ENCODE measurements around the gene DNM3.
A peak's percentile ranks its signal among the peaks of the same experiment; 100 is the strongest.

Gene DNM3

GRCh38 chr1:171868217-171868803, 27.0 kb downstream of the DNM3 start:
- no peak for DNase-seq
- peaks cover 3% of the 10 kb centered on the region for H3K27me3 Mint-ChIP-seq
- no peak overlapping the region for H3K4me3 Mint-ChIP-seq
- H3K36me3 Mint-ChIP-seq: no peaks in the 10 kb centered on the region
- H3K9me3 Mint-ChIP-seq: no peaks in the 10 kb centered on the region
- CTCF ChIA-PET: interaction anchor here (0.6 kb wide), 1 partner anchor 68 kb away, joined by 3 read pairs; no protein-coding TSS in a partner anchor
- no peaks in the 10 kb centered on the region for H3K4me1 Mint-ChIP-seq
- H3K27ac Mint-ChIP-seq: no peak overlapping the region

GRCh38 chr1:171869097-171869496, 27.8 kb downstream of the DNM3 start:
- CTCF ChIA-PET: no interaction called here
- no peak for DNase-seq
- Mint-ChIP-seq H3K36me3 (no peaks in the 10 kb centered on the region), H3K4me1 (no peaks in the 10 kb centered on the region), H3K4me3 (no peak overlapping the region), H3K9me3 (no peaks in the 10 kb centered on the region), H3K27me3 (peaks cover 3% of the 10 kb centered on the region), H3K27ac (no peak overlapping the region)

GRCh38 chr1:171871848-171872247, 30.6 kb downstream of the DNM3 start:
- Mint-ChIP-seq H3K36me3 (no peaks in the 10 kb centered on the region), H3K27ac (no peak overlapping the region), H3K4me1 (no peaks in the 10 kb centered on the region), H3K27me3 (peaks cover 3% of the 10 kb centered on the region), H3K9me3 (no peaks in the 10 kb centered on the region), H3K4me3 (no peak overlapping the region)
- CTCF ChIA-PET: no interaction called here
- DNase-seq: no peak

GRCh38 chr1:171872430-171872829, 31.1 kb downstream of the DNM3 start:
- H3K36me3 Mint-ChIP-seq: no peaks in the 10 kb centered on the region
- H3K4me1 Mint-ChIP-seq: no peaks in the 10 kb centered on the region
- DNase-seq: no peak
- H3K9me3 Mint-ChIP-seq: no peaks in the 10 kb centered on the region
- no peak overlapping the region for H3K4me3 Mint-ChIP-seq
- no peak overlapping the region for H3K27ac Mint-ChIP-seq
- CTCF ChIA-PET: no interaction called here
- peaks cover 3% of the 10 kb centered on the region for H3K27me3 Mint-ChIP-seq

- CTCF ChIA-PET: no interaction called here
- no peak overlapping the region for H3K27ac Mint-ChIP-seq
- peaks cover 3% of the 10 kb centered on the region for H3K27me3 Mint-ChIP-seq
- no peak overlapping the region for H3K4me3 Mint-ChIP-seq
- DNase-seq: no peak
- no peaks in the 10 kb centered on the region for H3K4me1 Mint-ChIP-seq
- no peaks in the 10 kb centered on the region for H3K36me3 Mint-ChIP-seq
- no peaks in the 10 kb centered on the region for H3K9me3 Mint-ChIP-seq
Measured at GRCh38 chr1:171873664-171874063, 32.4 kb downstream of the DNM3 start.

- CTCF ChIA-PET: no interaction called here
- DNase-seq: no peak
- H3K9me3 Mint-ChIP-seq: no peaks in the 10 kb centered on the region
- no peak overlapping the region for H3K27ac Mint-ChIP-seq
- no peaks in the 10 kb centered on the region for H3K27me3 Mint-ChIP-seq
- H3K4me1 Mint-ChIP-seq: no peaks in the 10 kb centered on the region
- H3K4me3 Mint-ChIP-seq: no peak overlapping the region
- H3K36me3 Mint-ChIP-seq: no peaks in the 10 kb centered on the region
Measured at GRCh38 chr1:171877701-171878100, 36.4 kb downstream of the DNM3 start.

- Mint-ChIP-seq H3K27me3 (no peaks in the 10 kb centered on the region), H3K4me1 (peaks cover 11% of the 10 kb centered on the region), H3K27ac (no peak overlapping the region), H3K4me3 (no peak overlapping the region), H3K9me3 (no peaks in the 10 kb centered on the region), H3K36me3 (no peaks in the 10 kb centered on the region)
- CTCF ChIA-PET: no interaction called here
- no peak for DNase-seq
Measured at GRCh38 chr1:171879556-171879955, 38.3 kb downstream of the DNM3 start.

- H3K4me3 Mint-ChIP-seq: no peak overlapping the region
- H3K27ac Mint-ChIP-seq: no peak overlapping the region
- H3K9me3 Mint-ChIP-seq: no peaks in the 10 kb centered on the region
- H3K4me1 Mint-ChIP-seq: peaks cover 15% of the 10 kb centered on the region
- no peak for DNase-seq
- CTCF ChIA-PET: no interaction called here
- no peaks in the 10 kb centered on the region for H3K36me3 Mint-ChIP-seq
- no peaks in the 10 kb centered on the region for H3K27me3 Mint-ChIP-seq
Measured at GRCh38 chr1:171881442-171881841, 40.1 kb downstream of the DNM3 start.

- peak; percentile 22 for DNase-seq
- peak overlapping the region; percentile 25 for H3K27ac Mint-ChIP-seq
- H3K27me3 Mint-ChIP-seq: no peaks in the 10 kb centered on the region
Measured at GRCh38 chr1:171883849-171884248, 42.6 kb downstream of the DNM3 start.

GRCh38 chr1:171884475-171884874, 43.2 kb downstream of the DNM3 start:
- CTCF ChIA-PET: no interaction called here
- no peak overlapping the region for H3K4me3 Mint-ChIP-seq
- no peaks in the 10 kb centered on the region for H3K36me3 Mint-ChIP-seq
- peaks cover 15% of the 10 kb centered on the region for H3K4me1 Mint-ChIP-seq
- no peak overlapping the region for H3K27ac Mint-ChIP-seq
- no peaks in the 10 kb centered on the region for H3K27me3 Mint-ChIP-seq
- H3K9me3 Mint-ChIP-seq: no peaks in the 10 kb centered on the region
- DNase-seq: no peak

More at GRCh38 chr1:171883849-171884248, 42.6 kb downstream of the DNM3 start:
- Mint-ChIP-seq H3K36me3 (no peaks in the 10 kb centered on the region), H3K4me1 (peaks cover 15% of the 10 kb centered on the region), H3K9me3 (no peaks in the 10 kb centered on the region), H3K4me3 (no peak overlapping the region)
- CTCF ChIA-PET: no interaction called here

- no peak overlapping the region for H3K27ac Mint-ChIP-seq
- CTCF ChIA-PET: no interaction called here
- no peak for DNase-seq
- no peaks in the 10 kb centered on the region for H3K36me3 Mint-ChIP-seq
- H3K27me3 Mint-ChIP-seq: no peaks in the 10 kb centered on the region
- no peaks in the 10 kb centered on the region for H3K9me3 Mint-ChIP-seq
- H3K4me3 Mint-ChIP-seq: no peak overlapping the region
- no peaks in the 10 kb centered on the region for H3K4me1 Mint-ChIP-seq
Measured at GRCh38 chr1:171890131-171890530, 48.8 kb downstream of the DNM3 start.

GRCh38 chr1:171896936-171897703, 55.8 kb downstream of the DNM3 start:
- CTCF ChIA-PET: no interaction called here
- Mint-ChIP-seq H3K4me3 (no peak overlapping the region), H3K36me3 (no peaks in the 10 kb centered on the region), H3K9me3 (no peaks in the 10 kb centered on the region), H3K27me3 (no peaks in the 10 kb centered on the region), H3K27ac (no peak overlapping the region), H3K4me1 (no peaks in the 10 kb centered on the region)
- no peak for DNase-seq

GRCh38 chr1:171898941-171899340, 57.6 kb downstream of the DNM3 start:
- Mint-ChIP-seq H3K9me3 (no peaks in the 10 kb centered on the region), H3K4me1 (peaks cover 2% of the 10 kb centered on the region), H3K4me3 (no peak overlapping the region), H3K36me3 (no peaks in the 10 kb centered on the region), H3K27me3 (no peaks in the 10 kb centered on the region), H3K27ac (no peak overlapping the region)
- CTCF ChIA-PET: no interaction called here
- no peak for DNase-seq

- no peak for DNase-seq
- no peaks in the 10 kb centered on the region for H3K36me3 Mint-ChIP-seq
- no peak overlapping the region for H3K27ac Mint-ChIP-seq
- no peaks in the 10 kb centered on the region for H3K9me3 Mint-ChIP-seq
- H3K4me3 Mint-ChIP-seq: no peak overlapping the region
- H3K27me3 Mint-ChIP-seq: no peaks in the 10 kb centered on the region
- CTCF ChIA-PET: no interaction called here
- H3K4me1 Mint-ChIP-seq: peaks cover 2% of the 10 kb centered on the region
Measured at GRCh38 chr1:171899838-171900237, 58.5 kb downstream of the DNM3 start.

GRCh38 chr1:171901245-171901644, 59.9 kb downstream of the DNM3 start:
- DNase-seq: no peak
- Mint-ChIP-seq H3K27me3 (no peaks in the 10 kb centered on the region), H3K4me1 (peaks cover 2% of the 10 kb centered on the region), H3K36me3 (no peaks in the 10 kb centered on the region), H3K9me3 (no peaks in the 10 kb centered on the region), H3K27ac (no peak overlapping the region), H3K4me3 (no peak overlapping the region)
- CTCF ChIA-PET: no interaction called here

Measured in activated naive CD4-positive, alpha-beta T cell treated with anti-CD3 and anti-CD28 coated beads, Interleukin-2, amount 10 ng/mL, durations not matched to agents 7 days and 5 days (primary cell).